ENCODE measurements around the gene EML6.

The EML6 gene

GRCh38 chr2:54885891-54886290 is 162.4 kb downstream of the EML6 start:
- no peak for DNase-seq
- H3K27ac ChIP-seq = no peak overlapping the region
- H3K27me3 ChIP-seq (ENCODE audit: insufficient read depth, low read depth, severe bottlenecking) = no peaks in the 10 kb centered on the region
- H3K4me3 ChIP-seq (ENCODE audit: low read depth, low read length) = no peak overlapping the region
- H3K9me3 ChIP-seq (ENCODE audit: severe bottlenecking) = no peaks in the 10 kb centered on the region
- TF ChIP-seq, protein P1, sequence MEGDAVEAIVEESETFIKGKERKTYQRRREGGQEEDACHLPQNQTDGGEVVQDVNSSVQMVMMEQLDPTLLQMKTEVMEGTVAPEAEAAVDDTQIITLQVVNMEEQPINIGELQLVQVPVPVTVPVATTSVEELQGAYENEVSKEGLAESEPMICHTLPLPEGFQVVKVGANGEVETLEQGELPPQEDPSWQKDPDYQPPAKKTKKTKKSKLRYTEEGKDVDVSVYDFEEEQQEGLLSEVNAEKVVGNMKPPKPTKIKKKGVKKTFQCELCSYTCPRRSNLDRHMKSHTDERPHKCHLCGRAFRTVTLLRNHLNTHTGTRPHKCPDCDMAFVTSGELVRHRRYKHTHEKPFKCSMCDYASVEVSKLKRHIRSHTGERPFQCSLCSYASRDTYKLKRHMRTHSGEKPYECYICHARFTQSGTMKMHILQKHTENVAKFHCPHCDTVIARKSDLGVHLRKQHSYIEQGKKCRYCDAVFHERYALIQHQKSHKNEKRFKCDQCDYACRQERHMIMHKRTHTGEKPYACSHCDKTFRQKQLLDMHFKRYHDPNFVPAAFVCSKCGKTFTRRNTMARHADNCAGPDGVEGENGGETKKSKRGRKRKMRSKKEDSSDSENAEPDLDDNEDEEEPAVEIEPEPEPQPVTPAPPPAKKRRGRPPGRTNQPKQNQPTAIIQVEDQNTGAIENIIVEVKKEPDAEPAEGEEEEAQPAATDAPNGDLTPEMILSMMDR (IDR thresholded peaks at IDR 0.05; ENCODE audit: low read depth, low read length) = no peak
- no peaks in the 10 kb centered on the region for H3K36me3 ChIP-seq

GRCh38 chr2:54887850-54888545 is 164.5 kb downstream of the EML6 start:
- no peaks in the 10 kb centered on the region for H3K36me3 ChIP-seq
- no peak for DNase-seq
- H3K4me3 ChIP-seq (ENCODE audit: low read depth, low read length) = no peak overlapping the region
- H3K9me3 ChIP-seq (ENCODE audit: severe bottlenecking) = no peaks in the 10 kb centered on the region
- H3K27ac ChIP-seq = no peak overlapping the region
- TF ChIP-seq, protein P1 (IDR thresholded peaks at IDR 0.05; ENCODE audit: low read depth, low read length) = no peak
- no peaks in the 10 kb centered on the region for H3K27me3 ChIP-seq (ENCODE audit: insufficient read depth, low read depth, severe bottlenecking)

DNA sequence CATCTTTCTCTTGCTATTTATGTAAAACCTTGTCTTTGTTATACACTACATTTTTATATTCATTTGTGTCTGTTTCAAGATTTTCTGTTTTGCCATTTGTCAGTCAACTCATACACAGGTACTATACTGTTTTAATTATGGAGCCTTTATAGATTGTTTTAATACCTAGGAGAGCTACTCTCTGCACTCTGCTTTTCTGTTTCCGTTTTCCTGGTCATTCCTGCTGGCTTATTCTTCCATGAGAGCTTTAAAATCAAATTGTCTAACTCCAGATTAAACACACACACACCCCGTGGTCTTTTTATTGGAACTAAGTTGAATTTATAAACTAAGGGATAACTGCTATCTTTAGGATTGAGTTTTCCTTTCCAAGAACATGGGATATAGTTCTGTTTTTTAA is 165.6 kb downstream of the EML6 start:
- H3K36me3 ChIP-seq = no peaks in the 10 kb centered on the region
- TF ChIP-seq, protein P1 (IDR thresholded peaks at IDR 0.05; ENCODE audit: low read depth, low read length) = no peak
- no peaks in the 10 kb centered on the region for H3K9me3 ChIP-seq (ENCODE audit: severe bottlenecking)
- DNase-seq = no peak
- H3K27ac ChIP-seq = no peak overlapping the region
- no peak overlapping the region for H3K4me3 ChIP-seq (ENCODE audit: low read depth, low read length)
- H3K27me3 ChIP-seq (ENCODE audit: insufficient read depth, low read depth, severe bottlenecking) = no peaks in the 10 kb centered on the region

DNA sequence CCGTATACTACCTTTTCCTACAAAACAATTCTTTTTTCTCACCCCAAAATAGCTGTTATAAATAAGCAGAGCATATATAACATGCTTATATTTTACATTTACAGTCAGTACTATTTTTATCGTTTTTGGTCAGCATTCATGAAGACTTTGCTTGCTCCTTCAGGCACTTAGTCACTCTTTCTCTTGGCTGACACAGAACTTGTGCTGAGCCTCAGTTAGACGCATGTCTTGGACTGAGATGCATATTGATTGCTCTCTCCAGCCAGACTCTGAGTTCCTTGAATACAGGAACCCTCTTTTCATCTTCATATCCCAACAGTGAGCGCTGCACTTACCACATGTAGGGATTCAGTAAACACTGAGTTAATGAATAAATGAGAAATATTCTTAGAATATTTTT is 168.4 kb downstream of the EML6 start:
- no peaks in the 10 kb centered on the region for H3K9me3 ChIP-seq (ENCODE audit: severe bottlenecking)
- no peak overlapping the region for H3K27ac ChIP-seq
- 0 out of 2 replicates have a peak, but pooled peaks cover 4% of the 10 kb centered on the region for H3K36me3 ChIP-seq
- H3K4me3 ChIP-seq (ENCODE audit: low read depth, low read length) = no peak overlapping the region
- no peak for DNase-seq
- TF ChIP-seq, protein P1 (IDR thresholded peaks at IDR 0.05; ENCODE audit: low read depth, low read length) = no peak
- no peaks in the 10 kb centered on the region for H3K27me3 ChIP-seq (ENCODE audit: insufficient read depth, low read depth, severe bottlenecking)

DNA sequence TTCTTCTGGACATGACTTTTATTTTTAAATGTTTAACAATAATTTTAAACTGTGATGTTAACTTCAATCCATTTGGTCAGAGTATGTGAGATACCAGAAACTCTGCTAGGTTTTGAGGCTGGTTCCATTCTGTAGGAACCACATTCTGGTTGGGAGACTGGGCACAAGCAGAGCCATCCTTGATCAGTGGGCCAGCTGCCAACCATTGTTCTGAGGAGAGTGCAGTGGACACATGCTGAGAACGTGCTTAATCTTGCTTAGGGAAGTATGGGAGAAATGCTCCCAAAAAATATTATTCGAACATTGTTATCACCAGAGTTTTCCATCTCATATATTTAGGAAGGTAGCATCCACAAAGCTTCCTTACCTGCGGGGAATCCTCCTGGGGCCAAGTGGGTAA is 171.0 kb downstream of the EML6 start:
- Histone ChIP-seq H3K27ac (no peak overlapping the region), H3K36me3 (0 out of 2 replicates have a peak, but pooled peaks cover 4% of the 10 kb centered on the region), H3K4me3 (ENCODE audit: low read depth, low read length) (no peak overlapping the region), H3K9me3 (ENCODE audit: severe bottlenecking) (no peaks in the 10 kb centered on the region), H3K27me3 (ENCODE audit: insufficient read depth, low read depth, severe bottlenecking) (no peaks in the 10 kb centered on the region)
- TF ChIP-seq, protein P1 (IDR thresholded peaks at IDR 0.05; ENCODE audit: low read depth, low read length) = no peak
- DNase-seq = no peak

GRCh38 chr2:54895730-54896129 is 172.3 kb downstream of the EML6 start:
- no peak for DNase-seq
- Histone ChIP-seq H3K4me3 (ENCODE audit: low read depth, low read length) (no peak overlapping the region), H3K9me3 (ENCODE audit: severe bottlenecking) (no peaks in the 10 kb centered on the region), H3K36me3 (0 out of 2 replicates have a peak, but pooled peaks cover 4% of the 10 kb centered on the region), H3K27me3 (ENCODE audit: insufficient read depth, low read depth, severe bottlenecking) (no peaks in the 10 kb centered on the region), H3K27ac (no peak overlapping the region)
- TF ChIP-seq, protein P1 (IDR thresholded peaks at IDR 0.05; ENCODE audit: low read depth, low read length) = no peak
